DMS53 treated with DMSO at 0.1 percent for 48 hours (cell line): ENCODE results near the gene CDKAL1.
"Not testable (repeated sequence)": the region's sequence is repeated elsewhere in the genome, so short reads cannot be mapped to it uniquely, and the experiment has no call there.

Experiments
- DNase-seq: peaks from one replicate; lab custom pipeline; 2025; ENCODE audit not compliant: unreplicated experiment; lab: John Stamatoyannopoulos, UW

CDKAL1 gene

GRCh38 chr6:20706238-20706938 lies 172.1 kb downstream of the CDKAL1 start:
- DNase-seq: peak; percentile 79

- DNase-seq: no peak
Measured at GRCh38 chr6:20706939-20707485, 172.8 kb downstream of the CDKAL1 start.

- no peak for DNase-seq
Measured at GRCh38 chr6:20707870-20708269, 173.6 kb downstream of the CDKAL1 start.

GRCh38 chr6:20708367-20709124 lies 174.3 kb downstream of the CDKAL1 start:
- no peak for DNase-seq

- DNase-seq: no peak
Measured at GRCh38 chr6:20709451-20709850, 175.2 kb downstream of the CDKAL1 start.

GRCh38 chr6:20710341-20710740 lies 176.1 kb downstream of the CDKAL1 start:
- no peak for DNase-seq

- no peak for DNase-seq
Measured at GRCh38 chr6:20711518-20711917, 177.3 kb downstream of the CDKAL1 start.

- peak; percentile 37 for DNase-seq
Measured at GRCh38 chr6:20712011-20712410, 177.8 kb downstream of the CDKAL1 start.

- DNase-seq: no peak
Measured at GRCh38 chr6:20715135-20715806, 181.0 kb downstream of the CDKAL1 start.

- no peak for DNase-seq
Measured at GRCh38 chr6:20716865-20717264, 182.6 kb downstream of the CDKAL1 start.

- peak; percentile 46 for DNase-seq
Measured at GRCh38 chr6:20717743-20718142, 183.5 kb downstream of the CDKAL1 start.

- DNase-seq: no peak
Measured at GRCh38 chr6:20718705-20719653, 184.7 kb downstream of the CDKAL1 start.

- DNase-seq: no peak
Measured at GRCh38 chr6:20719980-20720379, 185.7 kb downstream of the CDKAL1 start.

GRCh38 chr6:20721121-20721520 lies 186.9 kb downstream of the CDKAL1 start:
- DNase-seq: not testable (repeated sequence)

GRCh38 chr6:20722455-20722854 lies 188.2 kb downstream of the CDKAL1 start:
- no peak for DNase-seq

- no peak for DNase-seq
Measured at GRCh38 chr6:20723236-20723635, 189.0 kb downstream of the CDKAL1 start.

- no peak for DNase-seq
Measured at GRCh38 chr6:20724443-20725190, 190.4 kb downstream of the CDKAL1 start.

GRCh38 chr6:20725235-20725634 lies 191.0 kb downstream of the CDKAL1 start:
- DNase-seq: not testable (repeated sequence)

GRCh38 chr6:20729086-20729485 lies 194.8 kb downstream of the CDKAL1 start:
- DNase-seq: no peak

GRCh38 chr6:20732362-20732761 lies 198.1 kb downstream of the CDKAL1 start:
- DNase-seq: peak; percentile 62
